SH-SY5Y (cell line): ENCODE measurements around the gene SPATA46.
A peak's percentile ranks its signal among the peaks of the same experiment; 100 is the strongest.

ENCODE experiments used
- GATA2 ChIP-seq: IDR thresholded peaks from 2 replicates; pipeline ENCODE4 v1.6.1; 2011; ENCODE audit warnings: mild to moderate bottlenecking, low read depth, low read length
- GATA3 ChIP-seq: IDR thresholded peaks from 2 replicates; pipeline ENCODE4 v1.6.1; 2011; ENCODE audit warnings: low read depth, mild to moderate bottlenecking, low read length, moderate library complexity

The SPATA46 gene

GRCh38 chr1:162385702-162386101 lies 9.0 kb upstream of the SPATA46 start:
- TF ChIP-seq GATA2 (no peak), GATA3 (no peak)

GRCh38 chr1:162385280-162385623 lies 8.6 kb upstream of the SPATA46 start:
- TF ChIP-seq GATA2, result no peak
- TF ChIP-seq GATA3, result no peak

- no peak for TF ChIP-seq GATA2
- TF ChIP-seq GATA3, result no peak
Measured at GRCh38 chr1:162384601-162385279, 8.1 kb upstream of the SPATA46 start.

- TF ChIP-seq GATA3 (no peak), GATA2 (no peak)
Measured at GRCh38 chr1:162384116-162384515, 7.5 kb upstream of the SPATA46 start.

- TF ChIP-seq GATA3 (no peak), GATA2 (no peak)
Measured at GRCh38 chr1:162383516-162383915, 6.9 kb upstream of the SPATA46 start.

GRCh38 chr1:162383091-162383490 lies 6.4 kb upstream of the SPATA46 start:
- TF ChIP-seq GATA3, result no peak
- no peak for TF ChIP-seq GATA2

GRCh38 chr1:162381941-162382750 lies 5.5 kb upstream of the SPATA46 start:
- no peak for TF ChIP-seq GATA2
- no peak for TF ChIP-seq GATA3

GRCh38 chr1:162381383-162381782 lies 4.7 kb upstream of the SPATA46 start, which contains the start of gene C1orf226:
Gene C1orf226 (plus strand): TSS chr1:162381728. CDS start chr1:162381902, 174 bp downstream.
- TF ChIP-seq GATA3 (no peak), GATA2 (no peak)

- TF ChIP-seq GATA2, result no peak
- no peak for TF ChIP-seq GATA3
Measured at GRCh38 chr1:162380061-162380846, 3.6 kb upstream of the SPATA46 start.

GRCh38 chr1:162375463-162375862 lies 1.2 kb downstream of the SPATA46 start:
- TF ChIP-seq GATA3, result no peak
- TF ChIP-seq GATA2, result no peak

GRCh38 chr1:162374406-162374805 lies 2.2 kb downstream of the SPATA46 start:
- TF ChIP-seq GATA2, result no peak
- TF ChIP-seq GATA3, result no peak

GRCh38 chr1:162373541-162374260 lies 3.0 kb downstream of the SPATA46 start:
- no peak for TF ChIP-seq GATA2
- TF ChIP-seq GATA3, result no peak

GRCh38 chr1:162373072-162373427 lies 3.6 kb downstream of the SPATA46 start:
- TF ChIP-seq GATA3, result no peak; the same call in 1 of the 2 replicates
- no peak; the same call in none of the 2 replicates for TF ChIP-seq GATA2

- TF ChIP-seq GATA3, result no peak; the same call in 1 of the 2 replicates
- peak; percentile 96 for TF ChIP-seq GATA2
Measured at GRCh38 chr1:162372159-162373071, 4.2 kb downstream of the SPATA46 start.
